GM21360 (cell line): ENCODE results near the gene KLC4.
"Not testable (repeated sequence)": the region's sequence is repeated elsewhere in the genome, so short reads cannot be mapped to it uniquely, and the experiment has no call there.

Experiments
- ATAC-seq: cut with Tn5 transposase; IDR thresholded peaks from one replicate; pipeline ENCODE4 v1.9.1; 2021; ENCODE audit warnings: mild to moderate bottlenecking, moderate library complexity; ENCODE audit not compliant: unreplicated experiment

The KLC4 gene

GRCh38 chr6:43090559-43090956 lies 31.1 kb downstream of the KLC4 start:
- ATAC-seq = no peak

- no peak for ATAC-seq
These were observed 31.6 kb downstream of the KLC4 start for GRCh38 chr6:43091020-43091419.

- no peak for ATAC-seq
These were observed 32.1 kb downstream of the KLC4 start for GRCh38 chr6:43091436-43091991.

- ATAC-seq = no peak
These were observed 33.2 kb downstream of the KLC4 start for GRCh38 chr6:43092635-43093034.

GRCh38 chr6:43093436-43094289 lies 34.2 kb downstream of the KLC4 start:
- ATAC-seq = no peak

- no peak for ATAC-seq
These were observed 36.5 kb downstream of the KLC4 start for GRCh38 chr6:43095939-43096338.

GRCh38 chr6:43096451-43097097 lies 37.1 kb downstream of the KLC4 start:
- no peak for ATAC-seq

- no peak for ATAC-seq
These were observed 37.7 kb downstream of the KLC4 start for GRCh38 chr6:43097098-43097489.

GRCh38 chr6:43097502-43097901 lies 38.1 kb downstream of the KLC4 start:
- no peak for ATAC-seq

- no peak for ATAC-seq
These were observed 42.1 kb downstream of the KLC4 start for GRCh38 chr6:43101497-43101896.

- ATAC-seq = no peak
These were observed 43.9 kb downstream of the KLC4 start for GRCh38 chr6:43103253-43103876.

GRCh38 chr6:43105538-43106222 lies 46.2 kb downstream of the KLC4 start:
- ATAC-seq = no peak

- ATAC-seq = no peak
These were observed 48.1 kb downstream of the KLC4 start for GRCh38 chr6:43107344-43108062.

- ATAC-seq = no peak
These were observed 54.2 kb downstream of the KLC4 start for GRCh38 chr6:43113431-43114260.

- ATAC-seq = no peak
These were observed 55.9 kb downstream of the KLC4 start for GRCh38 chr6:43115365-43115764.

GRCh38 chr6:43117466-43117865 lies 58.0 kb downstream of the KLC4 start:
- not testable (repeated sequence) for ATAC-seq

GRCh38 chr6:43119482-43119881 lies 60.1 kb downstream of the KLC4 start:
- ATAC-seq = no peak

- no peak for ATAC-seq
These were observed 60.8 kb downstream of the KLC4 start for GRCh38 chr6:43120101-43120763.
